BJ (cell line): ENCODE measurements around the gene APMAP. TPM values are rescaled to one million over a fixed set of nuclear protein-coding genes. Genes with fewer than 3 reads are reported as not detected.

ENCODE experiments used
- CTCF ChIA-PET: fragments of 350-600 bp; formaldehyde crosslinking; extraction: SDS; loops from one replicate; lab custom pipeline; 2021; ENCODE audit warnings: antibody characterized with exemption, inconsistent platforms; lab: Yijun Ruan, JAX
- POLR2A ChIA-PET: fragments of 300-600 bp; sonication (Branson Sonifier 250); formaldehyde crosslinking; extraction: SDS; loops from one replicate; lab custom pipeline; 2021; ENCODE audit warnings: antibody characterized with exemption; lab: Charles Lee
- DNase-seq: peaks from one replicate; pipeline ENCODE4 v3.0.0-alpha.2; 2011; ENCODE audit warnings: low read depth
- H3K27me3 ChIP-seq: 2 replicates; pipeline ENCODE4 v1.6.0; 2011; ENCODE audit warnings: low read length; ENCODE audit not compliant: control insufficient read depth, insufficient read depth
- H3K36me3 ChIP-seq: 2 replicates; pipeline ENCODE4 v1.5.1; 2011; ENCODE audit warnings: low read length; ENCODE audit not compliant: control insufficient read depth, insufficient read depth
- H3K4me3 ChIP-seq: 2 replicates; pipeline ENCODE4 v1.5.1; 2011; ENCODE audit warnings: low read depth, mild to moderate bottlenecking, control low read depth, low read length
- polyA plus RNA-seq: library from polyadenylated mRNA; depleted of rRNA; stranded (reverse); fragments of >200 nt; gene quantifications from 2 replicates; pipeline ENCODE4 v1.2.3, GENCODE V29; 2011
- TF ChIP-seq, protein P1 (sequence below): IDR thresholded peaks from 2 replicates; pipeline ENCODE4 v1.5.1; 2011; ENCODE audit warnings: low read depth, mild to moderate bottlenecking, control low read depth, inconsistent platforms, low read length, moderate library complexity; ENCODE audit not compliant: insufficient read depth

Gene APMAP
- polyA plus RNA-seq, 1 experiment: 75.8 TPM

DNA sequence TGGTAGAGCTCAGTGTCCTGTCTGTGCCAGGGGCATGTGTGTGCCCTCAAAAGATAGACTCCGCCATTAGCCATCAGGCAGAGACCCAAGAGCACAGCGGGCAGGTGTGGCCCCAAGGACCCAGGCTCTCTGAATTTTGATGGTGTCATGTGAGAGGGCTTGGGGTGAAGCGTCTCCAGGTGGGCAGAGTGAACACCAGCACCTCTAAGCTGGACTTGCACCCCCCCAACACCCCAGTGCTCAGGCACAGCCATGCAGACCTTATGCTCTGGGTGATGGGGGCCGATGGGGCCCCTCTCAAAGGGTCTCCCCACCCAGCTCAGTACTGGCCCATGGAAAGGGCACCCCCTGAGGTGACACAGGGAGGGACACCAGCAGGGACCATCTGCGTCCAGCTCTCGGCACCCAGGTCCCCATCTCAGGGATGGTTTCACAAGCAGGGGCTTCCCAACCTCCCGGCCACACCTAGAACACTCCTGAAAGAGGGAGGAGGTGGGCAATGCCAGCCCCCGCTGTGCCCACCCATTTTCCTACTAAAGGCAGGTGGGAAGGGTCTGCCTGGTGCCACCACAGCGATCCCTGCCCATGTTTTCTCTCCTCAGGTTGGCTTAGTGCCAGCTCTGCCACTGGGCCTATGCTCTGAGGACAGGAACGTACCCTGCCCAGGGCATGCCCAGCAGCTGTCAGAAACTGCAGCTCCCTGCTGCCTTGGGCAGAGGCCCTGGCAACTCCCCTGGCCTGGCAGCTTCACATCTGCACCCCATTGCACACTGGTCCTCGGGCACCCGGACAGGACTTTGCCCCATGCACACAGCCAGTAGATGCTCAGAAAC, 40.0 kb downstream of the APMAP start:
- ChIA-PET CTCF (interaction anchor here (0.6 kb wide), 1 partner anchor 21 kb away, joined by 3 read pairs; no protein-coding TSS in a partner anchor), POLR2A (no interaction called here)
- peaks cover under 1% of the 10 kb centered on the region; the same call in 1 of the 2 replicates for H3K36me3 ChIP-seq
- DNase-seq: no peak
- no peak overlapping the region for H3K4me3 ChIP-seq
- no peaks in the 10 kb centered on the region; the same call in 1 of the 2 replicates for H3K27me3 ChIP-seq
- TF ChIP-seq, protein P1, sequence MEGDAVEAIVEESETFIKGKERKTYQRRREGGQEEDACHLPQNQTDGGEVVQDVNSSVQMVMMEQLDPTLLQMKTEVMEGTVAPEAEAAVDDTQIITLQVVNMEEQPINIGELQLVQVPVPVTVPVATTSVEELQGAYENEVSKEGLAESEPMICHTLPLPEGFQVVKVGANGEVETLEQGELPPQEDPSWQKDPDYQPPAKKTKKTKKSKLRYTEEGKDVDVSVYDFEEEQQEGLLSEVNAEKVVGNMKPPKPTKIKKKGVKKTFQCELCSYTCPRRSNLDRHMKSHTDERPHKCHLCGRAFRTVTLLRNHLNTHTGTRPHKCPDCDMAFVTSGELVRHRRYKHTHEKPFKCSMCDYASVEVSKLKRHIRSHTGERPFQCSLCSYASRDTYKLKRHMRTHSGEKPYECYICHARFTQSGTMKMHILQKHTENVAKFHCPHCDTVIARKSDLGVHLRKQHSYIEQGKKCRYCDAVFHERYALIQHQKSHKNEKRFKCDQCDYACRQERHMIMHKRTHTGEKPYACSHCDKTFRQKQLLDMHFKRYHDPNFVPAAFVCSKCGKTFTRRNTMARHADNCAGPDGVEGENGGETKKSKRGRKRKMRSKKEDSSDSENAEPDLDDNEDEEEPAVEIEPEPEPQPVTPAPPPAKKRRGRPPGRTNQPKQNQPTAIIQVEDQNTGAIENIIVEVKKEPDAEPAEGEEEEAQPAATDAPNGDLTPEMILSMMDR: no peak

DNA sequence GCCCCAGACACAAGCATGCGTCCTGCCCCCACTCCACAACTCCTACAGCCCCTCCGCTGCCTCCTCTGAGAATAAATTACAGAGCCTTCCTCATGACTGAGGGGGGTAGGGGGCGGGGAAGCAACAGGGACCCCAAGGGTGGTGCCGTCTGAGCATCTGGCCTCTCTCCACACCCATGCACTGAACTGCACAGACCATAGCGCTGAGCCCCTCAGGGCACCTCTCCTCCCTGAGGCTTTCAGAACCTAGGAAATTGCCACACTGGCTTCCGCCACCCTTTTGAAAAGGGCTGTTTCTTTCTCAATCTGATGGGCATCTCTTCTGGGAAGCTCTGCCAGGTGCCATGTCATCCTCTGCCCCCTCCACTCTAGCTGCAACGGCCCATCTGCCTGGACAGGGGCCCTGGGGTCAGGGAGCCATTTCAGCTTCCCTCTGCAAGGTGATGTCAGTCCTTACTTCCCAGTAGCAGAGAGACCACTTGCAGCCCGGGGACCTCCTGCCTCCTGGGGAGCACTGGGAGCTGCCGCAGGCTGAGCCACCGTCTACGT, 40.9 kb downstream of the APMAP start:
- CTCF ChIA-PET: no interaction called here

DNA sequence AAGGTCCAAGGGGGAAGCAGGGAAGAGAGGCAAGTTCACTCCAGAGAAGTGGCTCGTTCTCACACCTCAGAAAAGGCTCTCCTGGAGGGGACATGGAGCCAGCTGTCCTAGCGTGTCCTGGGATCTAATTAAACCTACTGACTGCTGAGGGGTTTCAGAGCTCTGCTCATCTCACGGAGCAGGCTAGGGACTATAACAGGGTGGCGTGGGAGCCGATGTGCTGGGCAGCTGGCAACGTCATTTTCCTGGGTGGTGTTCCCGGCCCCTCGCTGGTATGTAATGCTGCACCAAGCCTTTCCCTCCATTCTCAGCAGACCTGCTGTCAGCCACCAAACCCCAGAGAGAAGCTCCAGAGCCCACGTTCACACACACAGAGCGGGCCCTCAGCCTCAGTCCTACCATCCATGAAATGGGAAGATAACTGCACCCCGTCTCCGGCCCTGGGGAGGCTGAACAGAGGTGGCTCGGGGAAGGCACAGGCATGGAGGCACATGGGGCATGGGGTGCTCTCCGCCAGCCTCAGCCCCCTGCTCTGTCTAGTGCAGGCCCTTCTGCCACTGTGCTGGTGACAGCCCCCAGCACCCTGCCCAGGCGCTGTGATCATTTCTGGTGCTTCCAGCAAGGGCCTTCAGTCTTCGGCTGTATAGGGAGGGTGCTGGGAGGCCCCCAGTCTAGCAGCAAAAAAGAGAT, 41.6 kb downstream of the APMAP start:
- TF ChIP-seq, protein P1: no peak
- no peaks in the 10 kb centered on the region; the same call in 1 of the 2 replicates for H3K27me3 ChIP-seq
- DNase-seq: no peak
- ChIA-PET POLR2A (no interaction called here), CTCF (no interaction called here)
- H3K36me3 ChIP-seq: no peaks in the 10 kb centered on the region
- H3K4me3 ChIP-seq: no peak overlapping the region

More for the DNA sequence above, 40.9 kb downstream of the APMAP start:
- POLR2A ChIA-PET: no interaction called here
- H3K4me3 ChIP-seq: no peak overlapping the region
- no peaks in the 10 kb centered on the region for H3K36me3 ChIP-seq
- DNase-seq: no peak
- TF ChIP-seq, protein P1: no peak
- H3K27me3 ChIP-seq: no peaks in the 10 kb centered on the region; the same call in 1 of the 2 replicates

DNA sequence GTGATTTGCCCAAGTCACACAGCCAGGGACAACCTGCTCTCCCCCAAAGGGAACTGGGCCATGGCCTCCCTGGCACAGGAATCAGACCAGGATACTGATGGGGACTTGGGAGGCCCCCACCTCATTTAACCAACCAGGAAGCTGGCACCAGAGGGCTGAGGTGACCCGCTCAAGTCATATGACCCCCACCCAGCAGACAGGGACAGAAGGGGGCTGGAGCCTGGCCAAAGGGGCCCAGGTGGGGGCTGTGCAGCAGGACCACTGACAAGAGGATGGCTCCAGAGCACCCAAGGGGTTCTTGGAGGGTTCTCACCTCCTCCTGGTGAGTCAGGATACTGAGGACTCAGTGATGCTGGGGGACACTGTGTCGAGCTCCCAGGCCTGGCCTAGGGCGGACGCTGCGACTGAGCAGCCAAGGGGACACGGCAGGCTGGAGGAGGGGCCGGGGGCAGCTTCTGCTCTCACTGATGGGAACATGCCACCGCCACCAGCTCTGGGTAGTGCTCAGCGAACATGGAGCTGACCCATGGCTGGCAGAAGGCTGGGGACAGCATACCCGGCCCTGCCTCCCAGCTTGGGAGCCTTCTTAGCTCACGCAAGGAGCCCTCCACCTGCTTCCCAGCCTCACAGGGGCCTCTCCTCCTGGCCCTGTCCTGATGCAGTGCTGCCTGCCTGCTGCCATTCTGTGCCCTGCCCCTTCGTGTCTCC, 42.3 kb downstream of the APMAP start:
- no peak overlapping the region for H3K4me3 ChIP-seq
- no peaks in the 10 kb centered on the region for H3K36me3 ChIP-seq
- TF ChIP-seq, protein P1: no peak
- ChIA-PET POLR2A (no interaction called here), CTCF (no interaction called here)
- no peak for DNase-seq
- no peaks in the 10 kb centered on the region; the same call in 1 of the 2 replicates for H3K27me3 ChIP-seq
